Stimulated activated effector memory CD8-positive, alpha-beta T cell treated with anti-CD3 and anti-CD28 coated beads, Interleukin-12 subunit alpha, Interleukin-12 subunit beta, amount 100 ng/mL, for 72 hours (primary cell): ENCODE results near the gene WNT3A.

Experiments used
- ATAC-seq: fragments of 150-1000 bp; cut with Tn5 transposase; 2 replicates; pipeline ENCODE4 v1.10.0; 2021
- DNase-seq, 2 donors: peaks; one replicate each; pipeline ENCODE4 v3.0.0; 2021 to 2022; ENCODE audit warnings: low spot score in 2 of 2
- H3K27ac Mint-ChIP-seq: one replicate; pipeline ENCODE4 v1.8.0; 2022; ENCODE audit warnings: mild to moderate bottlenecking, mixed read lengths
- H3K36me3 Mint-ChIP-seq: one replicate; pipeline ENCODE4 v1.8.0; 2022; ENCODE audit warnings: mild to moderate bottlenecking, mixed read lengths
- H3K4me1 Mint-ChIP-seq: one replicate; pipeline ENCODE4 v1.8.0; 2022; ENCODE audit warnings: mixed read lengths
- H3K4me3 Mint-ChIP-seq: one replicate; pipeline ENCODE4 v1.8.0; 2022; ENCODE audit warnings: mild to moderate bottlenecking, mixed read lengths
- H3K9me3 Mint-ChIP-seq: one replicate; pipeline ENCODE4 v1.8.0; 2022; ENCODE audit warnings: mixed read lengths

Gene WNT3A

DNA sequence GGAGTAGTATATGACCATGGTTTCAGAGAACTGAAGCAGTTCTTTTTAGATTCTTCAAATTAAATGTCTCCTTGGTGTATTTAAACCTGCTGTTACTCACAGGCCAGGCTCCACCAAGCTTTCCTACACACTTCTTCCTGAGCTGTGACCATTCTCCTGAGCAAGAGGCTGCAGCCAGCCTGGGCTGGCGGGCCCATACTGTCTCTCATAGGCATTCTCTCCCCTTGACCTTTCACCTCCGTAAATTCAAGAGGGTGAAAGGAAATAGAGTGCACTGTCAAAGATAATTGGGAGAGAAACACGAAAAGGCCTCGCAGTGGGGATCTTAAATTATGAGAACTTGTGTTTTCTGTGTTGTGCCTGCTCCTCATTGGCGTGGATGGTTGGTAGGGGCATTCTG lies 78.0 kb downstream of the WNT3A start:
- Mint-ChIP-seq H3K4me1 (peaks cover 72% of the 10 kb centered on the region), H3K27ac (peak overlapping the region; percentile 94), H3K4me3 (peak overlapping the region; percentile 90)

GRCh38 chr1:228085287-228085951 lies 78.6 kb downstream of the WNT3A start:
- peak overlapping the region; percentile 90 for H3K4me3 Mint-ChIP-seq
- no peaks in the 10 kb centered on the region for H3K9me3 Mint-ChIP-seq
- peak overlapping the region; percentile 94 for H3K27ac Mint-ChIP-seq
- peaks cover 82% of the 10 kb centered on the region for H3K36me3 Mint-ChIP-seq
- peaks cover 78% of the 10 kb centered on the region for H3K4me1 Mint-ChIP-seq
- no peak for ATAC-seq
- no peak for DNase-seq

More for the DNA sequence above, 78.0 kb downstream of the WNT3A start:
- peaks cover 75% of the 10 kb centered on the region for H3K36me3 Mint-ChIP-seq
- no peak for ATAC-seq
- no peaks in the 10 kb centered on the region for H3K9me3 Mint-ChIP-seq
- DNase-seq: no peak

DNA sequence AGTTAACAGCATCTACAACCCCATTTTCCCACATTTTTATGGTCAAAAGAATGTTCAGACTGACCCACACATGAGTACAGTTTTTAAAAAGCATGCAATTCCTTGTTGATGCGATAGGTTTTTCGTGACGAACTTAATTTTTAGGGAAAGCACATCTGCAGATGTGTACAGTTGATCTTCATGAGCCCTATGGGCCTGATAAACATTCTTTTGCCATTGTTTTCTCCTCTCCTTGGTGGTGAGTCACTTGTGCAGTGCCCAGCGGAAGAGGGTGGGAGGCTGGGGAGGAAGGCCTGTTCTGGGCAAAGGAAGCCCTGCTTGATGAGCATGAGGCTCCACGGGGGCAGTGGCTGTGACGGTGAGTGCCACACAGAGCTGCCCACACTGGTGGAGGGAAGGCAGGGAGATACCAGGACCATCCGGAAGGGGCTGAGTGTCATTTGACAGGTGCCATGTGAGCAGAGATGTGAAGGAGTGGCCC lies 81.0 kb downstream of the WNT3A start:
- Mint-ChIP-seq H3K4me3 (peak overlapping the region; percentile 90), H3K36me3 (peaks cover 99% of the 10 kb centered on the region), H3K4me1 (peaks cover 91% of the 10 kb centered on the region), H3K27ac (peak overlapping the region; percentile 94), H3K9me3 (no peaks in the 10 kb centered on the region)
- no peak for DNase-seq
- ATAC-seq: peak; percentile 70

- Mint-ChIP-seq H3K4me3 (peak overlapping the region; percentile 90), H3K4me1 (peaks cover 91% of the 10 kb centered on the region), H3K36me3 (peaks cover 99% of the 10 kb centered on the region), H3K27ac (peak overlapping the region; percentile 94), H3K9me3 (no peaks in the 10 kb centered on the region)
- DNase-seq (no peak), ATAC-seq (no peak)
Observed at GRCh38 chr1:228088586-228089498, 82.0 kb downstream of the WNT3A start.

DNA sequence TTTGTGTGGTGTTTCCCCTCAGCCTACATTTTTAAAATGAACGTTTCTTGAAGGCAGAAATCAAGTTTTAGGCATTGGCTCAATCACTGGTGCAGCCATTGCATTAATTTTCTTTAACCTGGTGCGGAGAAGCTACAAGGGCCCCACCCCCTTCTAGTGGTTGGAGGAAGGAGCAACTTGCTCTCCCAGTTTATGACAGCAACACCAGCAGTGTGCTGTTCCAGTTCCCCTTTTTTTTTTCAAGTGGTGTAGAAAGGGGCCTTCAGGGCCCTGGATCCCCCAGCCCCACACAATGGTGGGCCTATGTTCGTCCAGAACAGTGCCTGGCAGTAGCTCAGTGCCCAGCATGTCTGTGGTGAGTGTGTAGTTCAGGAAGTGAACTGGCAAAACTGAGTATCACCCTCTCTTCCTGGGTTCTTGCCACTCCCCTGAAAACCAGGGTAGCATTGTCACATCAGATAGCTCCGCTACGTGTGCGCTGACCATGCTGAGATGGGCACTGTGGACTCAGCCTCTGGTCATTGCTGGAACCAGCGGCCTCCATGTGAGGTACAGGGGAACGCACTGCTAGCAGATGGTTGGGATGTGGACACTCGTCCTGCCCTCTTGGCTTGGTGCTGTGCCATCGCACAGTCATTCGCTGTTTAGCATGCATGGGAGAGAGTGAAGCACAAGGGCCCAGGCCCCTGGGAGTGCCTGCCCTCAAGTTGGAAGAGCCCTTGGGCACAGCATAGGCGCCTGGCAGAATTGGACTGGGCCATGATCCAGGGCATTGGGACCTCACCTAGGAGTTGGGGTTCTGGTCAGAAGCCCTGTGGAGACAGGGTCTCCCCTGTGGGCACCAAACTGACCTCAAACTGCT lies 83.0 kb downstream of the WNT3A start:
- no peak for ATAC-seq
- Mint-ChIP-seq H3K9me3 (peaks cover 3% of the 10 kb centered on the region), H3K27ac (peak overlapping the region; percentile 94), H3K4me1 (peaks cover 90% of the 10 kb centered on the region), H3K4me3 (peak overlapping the region; percentile 90), H3K36me3 (peaks cover 99% of the 10 kb centered on the region)
- DNase-seq: no peak

GRCh38 chr1:228090613-228091081 lies 83.8 kb downstream of the WNT3A start:
- peaks cover 90% of the 10 kb centered on the region for H3K4me1 Mint-ChIP-seq
- DNase-seq: no peak

DNA sequence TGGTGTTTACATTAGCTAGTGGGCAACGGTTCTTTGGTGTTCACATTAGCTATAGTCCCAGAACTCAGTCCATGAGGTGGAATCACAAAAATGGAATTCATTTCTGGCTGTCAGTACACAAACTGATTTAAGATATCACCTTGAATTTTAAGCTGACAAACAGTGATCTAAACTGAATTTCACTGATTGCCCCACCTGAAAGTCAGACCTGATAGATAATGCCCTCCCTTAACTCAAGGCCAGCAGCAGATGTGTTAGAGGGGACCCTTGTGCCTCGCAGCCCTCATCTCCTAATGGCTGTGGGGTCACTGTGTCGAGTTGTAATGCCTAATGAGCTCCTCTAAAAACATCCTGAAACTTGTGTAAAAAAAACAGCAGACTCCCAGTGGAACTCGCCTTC lies 84.3 kb downstream of the WNT3A start:
- DNase-seq (no peak), ATAC-seq (no peak)
- peak overlapping the region; percentile 90 for H3K4me3 Mint-ChIP-seq
- peaks cover 99% of the 10 kb centered on the region for H3K36me3 Mint-ChIP-seq
- H3K9me3 Mint-ChIP-seq: peaks cover 7% of the 10 kb centered on the region
- peaks cover 90% of the 10 kb centered on the region for H3K4me1 Mint-ChIP-seq
- peak overlapping the region; percentile 94 for H3K27ac Mint-ChIP-seq

More at GRCh38 chr1:228090613-228091081, 83.8 kb downstream of the WNT3A start:
- ATAC-seq: no peak
- Mint-ChIP-seq H3K27ac (peak overlapping the region; percentile 94), H3K4me3 (peak overlapping the region; percentile 90), H3K9me3 (peaks cover 7% of the 10 kb centered on the region), H3K36me3 (peaks cover 99% of the 10 kb centered on the region)

- peaks cover 84% of the 10 kb centered on the region for H3K4me1 Mint-ChIP-seq
- peak overlapping the region; percentile 63 for H3K27ac Mint-ChIP-seq
- H3K4me3 Mint-ChIP-seq: no peak overlapping the region
- peaks cover 98% of the 10 kb centered on the region for H3K36me3 Mint-ChIP-seq
- no peak for DNase-seq
- peaks cover 7% of the 10 kb centered on the region for H3K9me3 Mint-ChIP-seq
- ATAC-seq: no peak
Observed at GRCh38 chr1:228092342-228093049, 85.7 kb downstream of the WNT3A start.

DNA sequence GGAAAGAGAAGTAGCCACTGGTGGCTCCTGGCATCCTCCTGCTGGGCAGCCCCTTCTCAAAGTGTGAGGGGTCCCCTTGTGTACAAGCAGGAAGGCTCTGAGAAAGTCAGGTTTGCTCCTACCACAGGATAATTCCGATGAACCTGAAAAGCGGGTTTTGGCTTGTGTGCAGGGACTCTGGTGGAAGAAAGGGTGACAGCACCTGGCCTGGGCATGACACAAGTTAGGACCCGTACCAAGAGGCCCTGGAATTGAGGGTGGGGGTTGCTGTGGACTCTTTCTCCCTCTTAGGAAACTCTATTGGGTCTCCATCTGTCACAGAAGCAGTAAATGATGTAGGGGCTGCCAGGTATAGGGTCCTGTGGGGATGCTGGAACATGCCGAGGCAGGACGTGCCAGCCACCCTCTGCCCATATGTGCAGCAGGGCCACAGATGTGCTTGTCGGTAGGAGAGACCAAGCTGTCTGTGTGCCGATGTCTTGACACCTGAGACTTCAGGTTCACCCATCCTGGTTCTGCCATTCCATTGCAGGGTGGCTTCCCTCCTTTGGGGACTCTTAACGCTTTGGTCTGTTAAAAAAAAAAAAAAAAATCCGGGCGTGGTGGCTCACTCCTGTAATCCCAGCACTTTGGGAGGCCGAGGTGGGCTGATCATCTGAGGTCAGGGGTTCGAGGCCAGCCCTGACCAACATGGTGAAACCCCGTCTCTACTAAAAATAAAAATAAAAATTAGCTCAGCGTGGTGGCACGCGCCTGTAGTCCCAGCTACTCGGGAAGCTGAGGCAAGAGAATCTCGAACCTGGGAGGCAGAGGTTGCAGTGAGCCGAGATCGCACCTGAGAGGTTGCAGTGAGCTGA lies 86.5 kb downstream of the WNT3A start:
- no peak overlapping the region for H3K27ac Mint-ChIP-seq
- H3K36me3 Mint-ChIP-seq: peaks cover 98% of the 10 kb centered on the region
- ATAC-seq (no peak), DNase-seq (no peak)
- H3K9me3 Mint-ChIP-seq: peaks cover 7% of the 10 kb centered on the region
- peaks cover 82% of the 10 kb centered on the region for H3K4me1 Mint-ChIP-seq
- no peak overlapping the region for H3K4me3 Mint-ChIP-seq

- H3K27ac Mint-ChIP-seq: peak overlapping the region; percentile 14
- DNase-seq: no peak
- no peak for ATAC-seq
- H3K36me3 Mint-ChIP-seq: peaks cover 98% of the 10 kb centered on the region
- peaks cover 7% of the 10 kb centered on the region for H3K9me3 Mint-ChIP-seq
- peaks cover 79% of the 10 kb centered on the region for H3K4me1 Mint-ChIP-seq
- no peak overlapping the region for H3K4me3 Mint-ChIP-seq
Observed at GRCh38 chr1:228094432-228095016, 87.7 kb downstream of the WNT3A start.

DNA sequence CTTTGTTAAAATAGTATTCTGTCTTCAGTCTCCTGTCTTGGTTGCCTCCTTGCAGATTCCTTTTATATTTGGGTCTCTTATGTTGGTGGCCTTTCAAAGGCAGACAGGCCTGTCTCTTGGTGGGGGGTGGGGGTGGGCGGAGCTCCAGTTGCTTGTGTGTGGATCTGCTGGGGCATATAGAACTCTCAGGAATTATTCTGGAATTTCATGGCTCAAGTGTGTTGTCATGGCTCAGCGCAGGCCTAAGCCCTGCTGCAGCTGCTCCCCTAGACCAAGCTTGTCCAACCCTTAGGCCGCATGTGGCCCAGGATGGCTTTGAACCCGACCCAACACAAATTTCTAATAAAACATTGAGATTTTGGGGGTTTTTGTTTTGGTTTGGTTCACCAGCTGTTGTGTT lies 88.4 kb downstream of the WNT3A start:
- H3K27ac Mint-ChIP-seq: peak overlapping the region; percentile 26
- ATAC-seq (no peak), DNase-seq (no peak)
- H3K4me3 Mint-ChIP-seq: no peak overlapping the region
- peaks cover 7% of the 10 kb centered on the region for H3K9me3 Mint-ChIP-seq
- peaks cover 98% of the 10 kb centered on the region for H3K36me3 Mint-ChIP-seq
- H3K4me1 Mint-ChIP-seq: peaks cover 78% of the 10 kb centered on the region

DNA sequence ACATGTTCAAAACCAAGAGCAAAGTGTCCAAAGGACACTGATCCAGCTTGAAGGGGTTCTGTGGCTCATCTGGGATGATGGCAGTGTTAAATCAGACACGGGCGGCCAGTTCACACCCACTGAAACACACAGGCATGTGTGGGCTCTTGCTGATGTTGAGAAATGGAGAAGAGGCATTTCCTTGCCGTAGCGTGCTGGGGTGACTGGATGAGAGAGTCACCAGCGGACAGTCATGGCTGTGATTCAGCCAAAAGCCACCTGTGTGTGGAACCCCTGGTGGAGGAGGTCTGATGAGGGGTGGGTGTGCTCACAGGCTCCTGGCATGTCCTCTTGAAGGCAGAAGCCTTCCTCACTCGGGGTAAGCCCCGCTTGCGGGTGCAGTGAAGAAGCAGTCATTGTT lies 89.1 kb downstream of the WNT3A start:
- H3K9me3 Mint-ChIP-seq: peaks cover 7% of the 10 kb centered on the region
- peak overlapping the region; percentile 26 for H3K27ac Mint-ChIP-seq
- H3K36me3 Mint-ChIP-seq: peaks cover 98% of the 10 kb centered on the region
- DNase-seq (no peak), ATAC-seq (peak; percentile 6)
- H3K4me3 Mint-ChIP-seq: no peak overlapping the region
- H3K4me1 Mint-ChIP-seq: peaks cover 71% of the 10 kb centered on the region
